NCI-H2196 (cell line): ENCODE results near the gene TARS3.
A peak's percentile ranks its signal among the peaks of the same experiment; 100 is the strongest.
"Not testable (repeated sequence)": the region's sequence is repeated elsewhere in the genome, so short reads cannot be mapped to it uniquely, and the experiment has no call there.

Experiments used
- DNase-seq: peaks from one replicate; lab custom pipeline; 2025; ENCODE audit not compliant: unreplicated experiment; lab: John Stamatoyannopoulos, UW

Gene TARS3

GRCh38 chr15:101657171-101657570 is 67.1 kb downstream of the TARS3 start:
- no peak for DNase-seq

GRCh38 chr15:101654624-101655337 is 69.5 kb downstream of the TARS3 start:
- DNase-seq: not testable (repeated sequence)

DNA sequence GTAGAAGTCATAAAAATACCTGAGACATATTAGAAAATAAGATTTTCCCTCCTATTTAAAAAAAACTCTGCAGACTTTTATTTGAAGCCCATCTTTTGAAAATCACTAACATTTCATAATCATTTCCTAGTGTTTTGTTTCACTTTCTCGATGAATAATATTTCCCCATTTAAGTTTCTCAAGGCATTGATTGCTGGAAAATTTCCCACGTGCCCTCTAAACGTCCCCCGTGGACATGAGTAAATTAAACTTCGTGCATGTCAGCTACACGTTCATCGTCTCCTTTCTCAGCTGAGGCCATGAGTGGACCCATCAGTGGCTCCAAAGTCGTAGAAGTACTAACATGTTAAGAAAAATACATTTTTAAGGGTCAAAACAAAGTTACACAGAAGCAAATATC is 70.1 kb downstream of the TARS3 start:
- DNase-seq: no peak

- no peak for DNase-seq
These were observed 71.4 kb downstream of the TARS3 start for GRCh38 chr15:101652786-101653430.

- DNase-seq: peak; percentile 83
These were observed 72.0 kb downstream of the TARS3 start, which contains the start of gene TM2D3 for GRCh38 chr15:101652098-101652785. TM2D3 (minus strand) TSS chr15:101652381; CDS start chr15:101652361, 20 bp downstream.

DNA sequence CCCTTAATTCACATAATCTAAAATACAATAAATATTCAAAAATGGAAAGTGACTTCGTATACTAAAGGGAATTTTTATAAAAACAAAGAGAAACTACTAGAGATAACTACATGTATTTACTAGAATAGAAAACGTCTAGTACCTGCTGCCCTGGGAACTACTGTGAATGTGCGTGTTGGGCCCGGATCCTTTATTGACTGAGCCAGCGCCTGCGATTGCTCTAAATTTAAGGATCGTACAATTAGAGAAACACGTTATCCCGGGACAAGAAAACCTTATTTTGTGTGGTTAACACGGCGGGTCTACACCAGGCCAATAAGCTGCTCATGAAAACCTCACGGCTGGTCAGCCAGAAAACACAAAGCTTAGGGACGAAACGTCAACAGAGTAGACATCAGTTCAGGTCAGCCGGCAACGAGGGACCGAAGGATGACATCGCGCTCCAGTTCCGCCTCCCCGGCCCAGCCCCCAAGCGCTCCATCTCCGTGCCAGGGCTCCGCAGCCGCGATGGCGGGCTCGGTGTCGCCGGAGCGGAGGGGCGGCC is 72.6 kb downstream of the TARS3 start:
- no peak for DNase-seq

GRCh38 chr15:101650145-101650544 is 74.1 kb downstream of the TARS3 start:
- DNase-seq: no peak

- DNase-seq: no peak
These were observed 75.9 kb downstream of the TARS3 start for GRCh38 chr15:101648356-101648755.

DNA sequence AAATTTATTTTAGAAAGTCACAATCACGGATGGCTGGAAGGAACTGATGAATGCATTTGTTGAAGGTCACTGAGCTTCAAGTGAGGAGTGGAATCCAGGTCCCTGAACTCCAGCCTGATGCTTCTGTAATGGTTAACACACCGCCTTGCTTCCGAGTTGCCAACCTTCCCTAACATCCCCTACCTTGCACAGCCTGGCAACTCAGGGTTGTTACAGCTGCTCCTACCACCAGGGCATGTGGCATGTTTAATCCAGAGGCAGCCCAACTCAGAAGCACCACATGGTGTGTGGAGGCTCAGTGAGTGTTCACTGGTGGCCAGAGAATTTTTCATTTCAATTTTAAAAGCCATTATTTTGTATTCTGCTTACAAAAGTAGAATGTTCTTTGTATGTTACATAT is 77.0 kb downstream of the TARS3 start:
- DNase-seq: no peak

- no peak for DNase-seq
These were observed 77.6 kb downstream of the TARS3 start for GRCh38 chr15:101646672-101647071.

GRCh38 chr15:101642361-101642760 is 81.9 kb downstream of the TARS3 start:
- DNase-seq: no peak

DNA sequence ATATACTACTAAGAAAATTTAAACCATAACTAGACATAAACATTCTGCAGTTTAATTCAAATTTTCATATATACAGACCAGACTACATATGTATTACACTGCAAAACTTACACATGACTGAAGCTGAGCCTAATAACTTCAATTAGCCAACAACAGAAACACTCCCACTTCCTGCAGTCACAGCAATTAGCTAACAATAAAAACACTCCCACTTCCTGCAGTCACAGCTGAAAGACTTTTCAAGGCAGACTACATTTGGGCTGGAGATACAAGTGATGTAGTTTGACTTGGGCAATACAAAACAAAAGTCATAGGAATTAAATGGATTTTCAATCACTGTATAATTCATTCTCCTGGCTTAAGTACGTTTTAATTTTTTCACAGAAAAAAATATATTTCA is 82.4 kb downstream of the TARS3 start:
- DNase-seq: no peak

- DNase-seq: peak; percentile 36
These were observed 83.0 kb downstream of the TARS3 start for GRCh38 chr15:101641129-101641764.

GRCh38 chr15:101639667-101640066 is 84.6 kb downstream of the TARS3 start:
- DNase-seq: no peak

GRCh38 chr15:101637919-101638318 is 86.4 kb downstream of the TARS3 start:
- no peak for DNase-seq

DNA sequence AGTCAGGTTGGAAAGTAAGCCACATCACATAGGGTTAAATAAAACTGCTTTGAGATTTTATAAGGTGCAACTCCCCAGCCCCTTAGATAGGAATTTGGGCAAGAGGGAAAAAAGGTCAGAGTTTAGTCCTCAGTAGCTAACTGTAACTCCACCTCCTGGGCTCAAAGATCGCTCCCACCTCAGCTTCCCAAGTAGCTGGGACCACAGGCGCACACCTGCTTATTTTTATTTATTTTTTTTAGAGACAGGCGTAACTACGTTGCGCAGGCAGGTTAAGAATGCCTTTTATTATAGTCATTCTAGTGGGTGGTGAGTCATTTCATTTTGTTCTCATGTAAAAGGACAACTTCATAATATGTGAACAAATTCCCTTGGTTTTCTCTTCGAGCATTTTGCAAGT is 86.8 kb downstream of the TARS3 start:
- DNase-seq: no peak

DNA sequence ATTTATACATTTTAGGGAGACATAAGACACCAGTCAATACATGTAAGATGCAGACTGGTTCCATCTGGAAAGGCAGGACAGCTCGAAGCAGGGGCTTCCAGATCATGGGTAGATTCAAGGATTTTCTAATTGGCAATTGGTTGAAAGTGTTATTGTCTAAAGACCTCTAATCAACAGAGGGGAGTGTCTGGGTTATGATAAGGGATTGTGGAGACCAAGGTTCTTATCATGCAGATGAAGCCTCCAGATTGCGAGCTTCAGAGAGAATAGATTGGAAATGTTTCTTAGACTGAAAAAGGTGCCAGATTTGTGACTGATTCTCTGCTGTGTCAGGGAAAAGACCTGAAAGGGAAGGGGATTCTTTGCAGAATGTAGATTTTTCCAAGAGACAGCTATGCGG is 87.2 kb downstream of the TARS3 start:
- DNase-seq: no peak

DNA sequence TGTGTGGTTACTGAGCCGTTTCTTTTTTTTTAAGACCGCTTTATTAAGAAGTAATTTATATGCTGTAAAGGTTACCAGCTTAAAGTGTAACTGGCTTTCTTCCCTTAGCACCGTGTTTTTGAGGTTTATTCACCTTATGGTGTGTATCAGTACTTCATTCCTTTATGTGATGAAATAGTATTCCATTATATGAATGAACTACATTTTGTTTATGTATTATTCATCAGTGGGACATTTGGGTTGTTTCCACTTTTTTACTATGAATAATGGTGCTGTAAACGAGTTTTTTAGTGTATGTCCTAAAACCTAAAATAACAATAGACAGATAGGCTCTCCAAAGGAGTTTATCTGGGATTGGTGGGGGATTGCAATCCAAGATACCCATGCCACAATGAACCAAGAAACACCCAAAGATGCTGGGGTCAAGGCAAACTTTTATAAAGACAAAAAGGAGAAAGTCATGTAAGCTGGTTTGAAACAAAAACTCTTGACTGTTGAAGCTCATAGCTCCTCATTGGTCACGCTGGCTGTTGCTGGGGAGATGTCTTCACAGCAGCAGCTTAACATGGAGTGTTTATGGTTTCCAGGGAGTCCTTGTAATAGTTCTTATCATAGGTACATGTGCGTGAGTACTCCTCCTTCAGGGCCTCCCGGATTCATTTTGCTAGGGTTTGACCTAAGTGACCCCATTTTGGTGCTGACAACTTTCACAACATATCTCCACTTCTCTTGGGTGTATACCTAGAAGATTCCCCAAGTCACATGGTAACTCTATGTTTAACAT is 88.1 kb downstream of the TARS3 start:
- DNase-seq: no peak

DNA sequence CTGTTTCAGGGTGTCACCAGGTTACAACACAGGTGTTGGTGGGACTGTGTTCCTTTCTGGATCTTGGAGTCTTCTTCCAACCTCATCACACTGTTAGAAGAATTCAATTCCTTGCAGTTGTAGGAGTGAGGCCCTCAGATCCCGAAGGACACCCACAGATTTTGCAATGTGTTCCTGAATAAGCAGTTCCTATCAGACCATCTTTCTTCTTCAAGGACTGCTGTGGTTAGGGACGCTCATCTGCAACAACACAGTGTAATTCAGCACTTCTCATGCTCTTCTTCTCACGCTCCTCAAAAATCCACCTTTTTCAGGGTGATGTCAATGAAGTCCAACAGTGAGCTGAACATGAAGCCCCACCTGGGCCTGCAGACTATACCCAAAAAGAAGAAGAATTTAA is 90.9 kb downstream of the TARS3 start:
- no peak for DNase-seq

DNA sequence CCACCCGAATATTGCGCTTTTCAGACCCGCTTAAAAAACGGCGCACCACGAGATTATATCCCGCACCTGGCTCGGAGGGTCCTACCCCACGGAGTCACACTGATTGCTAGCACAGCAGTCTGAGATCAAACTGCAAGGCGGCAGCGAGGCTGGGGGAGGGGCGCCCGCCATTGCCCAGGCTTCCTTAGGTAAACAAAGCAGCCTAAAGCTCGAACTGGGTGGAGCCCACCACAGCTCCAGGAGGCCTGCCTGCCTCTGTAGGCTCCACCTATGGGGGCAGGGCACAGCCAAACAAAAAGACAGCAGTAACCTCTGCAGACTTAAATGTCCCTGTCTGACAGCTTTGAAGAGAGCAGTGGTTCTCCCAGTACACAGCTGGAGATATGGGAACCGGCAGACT is 97.5 kb downstream of the TARS3 start:
- DNase-seq: not testable (repeated sequence)

GRCh38 chr15:101625980-101626379 is 98.3 kb downstream of the TARS3 start:
- no peak for DNase-seq
